PFSK-1 (cell line): Measurements from ENCODE around the gene WASF1.
A peak's percentile ranks its signal among the peaks of the same experiment; 100 is the strongest.

Source experiments
- FOXP2 ChIP-seq: optimal IDR thresholded peaks from 2 replicates; pipeline ENCODE3; 2011; ENCODE audit warnings: borderline replicate concordance, control low read depth, inconsistent platforms; ENCODE audit not compliant: insufficient read depth; ENCODE audit errors: extremely low read length, extremely low read depth
- POLR2AphosphoS5 ChIP-seq: IDR thresholded peaks from 2 replicates; pipeline ENCODE4 v1.6.1; 2012; ENCODE audit warnings: low read depth, mild to moderate bottlenecking, control low read depth, low read length, moderate library complexity
- REST ChIP-seq, 2 experiments: IDR thresholded peaks; 2 replicates each; pipeline versions ENCODE4 v1.6.1 to v1.8.0; 2011 to 2012; ENCODE audit warnings: low read depth in 2 of 2, low read length in 2 of 2, control low read depth in 1 of 2, inconsistent platforms in 1 of 2, mild to moderate bottlenecking in 1 of 2, moderate library complexity in 1 of 2; ENCODE audit not compliant: insufficient read depth in 1 of 2
- SIN3A ChIP-seq: IDR thresholded peaks from 2 replicates; pipeline ENCODE4 v1.6.1; 2012; ENCODE audit warnings: mild to moderate bottlenecking, low read length, moderate library complexity, borderline replicate concordance; ENCODE audit not compliant: insufficient read depth
- TAF1 ChIP-seq: IDR thresholded peaks from 2 replicates; pipeline ENCODE4 v1.6.1; 2012; ENCODE audit warnings: low read length, control low read depth, borderline replicate concordance; ENCODE audit not compliant: insufficient read depth

The WASF1 gene

GRCh38 chr6:110178626-110179405 lies 654 bp downstream of the WASF1 start:
- no peak for TF ChIP-seq REST (IDR thresholded peaks at IDR 0.05; ENCODE audit: insufficient read depth in 1 of 2, low read depth in 2 of 2, low read length in 2 of 2)
- TF ChIP-seq SIN3A, result 0 out of 2 replicates have a peak, but pooled peaks have one; percentile 10

- TF ChIP-seq REST (IDR thresholded peaks at IDR 0.05; ENCODE audit: insufficient read depth in 1 of 2, low read depth in 2 of 2, low read length in 2 of 2) (peak; percentile 83 to 93), SIN3A (no peak)
Observed at GRCh38 chr6:110173506-110174132, 5.9 kb downstream of the WASF1 start.

GRCh38 chr6:110170081-110170480 lies 9.4 kb downstream of the WASF1 start:
- TF ChIP-seq POLR2AphosphoS5 (no peak), FOXP2 (no peak), SIN3A (no peak), REST (IDR thresholded peaks at IDR 0.05; ENCODE audit: insufficient read depth in 1 of 2, low read depth in 2 of 2, low read length in 2 of 2) (no peak), TAF1 (no peak)

- TF ChIP-seq SIN3A (no peak), TAF1 (no peak), FOXP2 (no peak), REST (IDR thresholded peaks at IDR 0.05; ENCODE audit: insufficient read depth in 1 of 2, low read depth in 2 of 2, low read length in 2 of 2) (no peak)
Observed at GRCh38 chr6:110158479-110158878, 21.0 kb downstream of the WASF1 start.

GRCh38 chr6:110147870-110148269 lies 31.6 kb downstream of the WASF1 start:
- TF ChIP-seq POLR2AphosphoS5 (no peak), FOXP2 (no peak), REST (IDR thresholded peaks at IDR 0.05; ENCODE audit: insufficient read depth in 1 of 2, low read depth in 2 of 2, low read length in 2 of 2) (no peak), TAF1 (no peak), SIN3A (no peak)
